Fibroblast of lung (primary cell): ENCODE results near the gene PRKAA1. TPM values are rescaled to one million over a fixed set of nuclear protein-coding genes. Genes with fewer than 3 reads are reported as not detected.

ENCODE experiments used
- DNase-seq, 2 donors: peaks; one replicate each; pipeline versions ENCODE4 v3.0.0 to v3.0.0-alpha.2; 2010; ENCODE audit warnings: low read depth in 2 of 2
- H2AFZ ChIP-seq: 2 replicates; pipeline ENCODE4 v1.5.1; 2012; ENCODE audit warnings: low read length, control low read depth, inconsistent platforms
- H3K27ac ChIP-seq: 2 replicates; pipeline ENCODE4 v1.5.1; 2011; ENCODE audit warnings: low read length, control low read depth; ENCODE audit not compliant: insufficient read depth
- H3K27me3 ChIP-seq: 2 replicates; pipeline ENCODE4 v1.5.1; 2011; ENCODE audit warnings: mild to moderate bottlenecking, low read length; ENCODE audit not compliant: control insufficient read depth, insufficient read depth
- H3K36me3 ChIP-seq: 2 replicates; pipeline ENCODE4 v1.5.1; 2011; ENCODE audit warnings: low read length; ENCODE audit not compliant: control insufficient read depth, insufficient read depth
- H3K4me1 ChIP-seq: 2 replicates; pipeline ENCODE4 v1.5.1; 2011; ENCODE audit warnings: low read length; ENCODE audit not compliant: control insufficient read depth, insufficient read depth; ENCODE audit errors: extremely low read depth
- H3K4me2 ChIP-seq: 2 replicates; pipeline ENCODE4 v1.5.1; 2011; ENCODE audit warnings: low read length, control low read depth; ENCODE audit not compliant: insufficient read depth; ENCODE audit errors: extremely low read depth
- H3K4me3 ChIP-seq, 4 experiments: fragments of 200-600 bp in 1 of 4; sonication (generic) in 1 of 4; replicated peaks in 1 of 4; 2 replicates each; pipeline ENCODE4 v1.5.1; 2011 to 2016; ENCODE audit warnings: low read length in 4 of 4, low read depth in 3 of 4, mild to moderate bottlenecking in 3 of 4, control low read depth in 2 of 4, inconsistent platforms in 1 of 4, mixed read lengths in 1 of 4; ENCODE audit not compliant: insufficient read depth in 1 of 4; ENCODE audit errors: control extremely low read depth in 1 of 4
- H3K79me2 ChIP-seq: 2 replicates; pipeline ENCODE4 v1.5.1; 2012; ENCODE audit warnings: mild to moderate bottlenecking, low read length, inconsistent platforms; ENCODE audit not compliant: control insufficient read depth, insufficient read depth
- H3K9ac ChIP-seq: 2 replicates; pipeline ENCODE4 v1.5.1; 2011; ENCODE audit warnings: mild to moderate bottlenecking, low read length, control low read depth; ENCODE audit not compliant: insufficient read depth
- H3K9me3 ChIP-seq: 2 replicates; pipeline ENCODE4 v1.5.1; 2012; ENCODE audit warnings: low read depth, low read length; ENCODE audit not compliant: control insufficient read depth, insufficient read depth
- H4K20me1 ChIP-seq: 2 replicates; pipeline ENCODE4 v1.5.1; 2011; ENCODE audit warnings: low read length; ENCODE audit not compliant: control insufficient read depth, insufficient read depth; ENCODE audit errors: extremely low read depth
- EZH2 ChIP-seq: IDR thresholded peaks from 2 replicates; pipeline ENCODE4 v1.5.1; 2012; ENCODE audit warnings: low read length, control low read depth, mild to moderate bottlenecking; ENCODE audit errors: missing control alignments
- polyA plus RNA-seq, 2 donors: library from polyadenylated mRNA; depleted of rRNA in 1 of 2; stranded (reverse) in 1 of 2; unstranded in 1 of 2; fragments of >200 nt; gene quantifications; 2 replicates each; pipeline ENCODE4 v1.2.1, GENCODE V29; 2011 to 2012; ENCODE audit warnings: missing spikeins in 1 of 2
- total RNA-seq: library from RNA; depleted of rRNA; stranded (reverse); fragments of >200 nt; gene quantifications from 2 replicates; pipeline ENCODE4 v1.2.1, GENCODE V29; 2014
- TF ChIP-seq, protein P1 (sequence below), 2 donors: IDR thresholded peaks in 1 of 2; conservative IDR thresholded peaks in 1 of 2; 1 replicate in 1 of 2; 2 replicates in 1 of 2; pipeline ENCODE4 v1.5.1; 2011 to 2012; ENCODE audit warnings: low read length in 2 of 2, control low read depth in 1 of 2, inconsistent platforms in 1 of 2, low read depth in 1 of 2, mild to moderate bottlenecking in 1 of 2

PRKAA1 gene
- total and polyA plus RNA-seq, 2 donors (not counting 1 experiment from before 2014, with no cell fraction given) = 106 to 107 TPM

DNA sequence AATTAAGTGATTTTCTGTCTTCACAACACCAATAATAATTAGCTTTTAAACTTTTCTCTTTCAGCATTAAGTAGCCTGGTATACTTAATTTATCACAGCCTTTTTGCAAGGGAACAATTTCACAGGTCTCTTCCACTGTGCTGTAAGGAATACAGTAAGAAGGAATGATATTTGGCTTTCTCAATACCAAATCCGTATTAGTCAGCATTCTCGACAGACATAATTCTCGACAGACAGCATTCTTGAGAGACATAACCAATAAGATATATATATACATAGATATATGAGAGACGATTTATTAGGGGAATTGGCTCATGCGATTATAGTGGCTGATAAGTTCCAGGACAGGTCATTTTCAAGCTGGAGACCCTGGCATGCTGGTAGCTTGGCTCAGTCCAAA is 18.0 kb downstream of the PRKAA1 start:
- no peak overlapping the region for H3K27ac ChIP-seq
- no peak overlapping the region for H3K4me2 ChIP-seq
- TF ChIP-seq, protein P1, sequence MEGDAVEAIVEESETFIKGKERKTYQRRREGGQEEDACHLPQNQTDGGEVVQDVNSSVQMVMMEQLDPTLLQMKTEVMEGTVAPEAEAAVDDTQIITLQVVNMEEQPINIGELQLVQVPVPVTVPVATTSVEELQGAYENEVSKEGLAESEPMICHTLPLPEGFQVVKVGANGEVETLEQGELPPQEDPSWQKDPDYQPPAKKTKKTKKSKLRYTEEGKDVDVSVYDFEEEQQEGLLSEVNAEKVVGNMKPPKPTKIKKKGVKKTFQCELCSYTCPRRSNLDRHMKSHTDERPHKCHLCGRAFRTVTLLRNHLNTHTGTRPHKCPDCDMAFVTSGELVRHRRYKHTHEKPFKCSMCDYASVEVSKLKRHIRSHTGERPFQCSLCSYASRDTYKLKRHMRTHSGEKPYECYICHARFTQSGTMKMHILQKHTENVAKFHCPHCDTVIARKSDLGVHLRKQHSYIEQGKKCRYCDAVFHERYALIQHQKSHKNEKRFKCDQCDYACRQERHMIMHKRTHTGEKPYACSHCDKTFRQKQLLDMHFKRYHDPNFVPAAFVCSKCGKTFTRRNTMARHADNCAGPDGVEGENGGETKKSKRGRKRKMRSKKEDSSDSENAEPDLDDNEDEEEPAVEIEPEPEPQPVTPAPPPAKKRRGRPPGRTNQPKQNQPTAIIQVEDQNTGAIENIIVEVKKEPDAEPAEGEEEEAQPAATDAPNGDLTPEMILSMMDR (conservative IDR thresholded peaks at IDR 0.05 in 1 of 2, IDR thresholded peaks at IDR 0.05 in 1 of 2; ENCODE audit: low read depth in 1 of 2, low read length in 2 of 2) = no peak
- no peak for TF ChIP-seq EZH2
- H3K79me2 ChIP-seq = peaks cover 88% of the 10 kb centered on the region
- no peak overlapping the region for H2AFZ ChIP-seq
- DNase-seq = no peak
- H3K4me1 ChIP-seq = peaks cover 6% of the 10 kb centered on the region
- peaks cover 3% of the 10 kb centered on the region for H4K20me1 ChIP-seq
- peaks cover 4% of the 10 kb centered on the region for H3K36me3 ChIP-seq
- no peak overlapping the region for H3K9ac ChIP-seq
- no peaks in the 10 kb centered on the region for H3K9me3 ChIP-seq
- H3K27me3 ChIP-seq = no peaks in the 10 kb centered on the region
- H3K4me3 ChIP-seq = no peak overlapping the region

DNA sequence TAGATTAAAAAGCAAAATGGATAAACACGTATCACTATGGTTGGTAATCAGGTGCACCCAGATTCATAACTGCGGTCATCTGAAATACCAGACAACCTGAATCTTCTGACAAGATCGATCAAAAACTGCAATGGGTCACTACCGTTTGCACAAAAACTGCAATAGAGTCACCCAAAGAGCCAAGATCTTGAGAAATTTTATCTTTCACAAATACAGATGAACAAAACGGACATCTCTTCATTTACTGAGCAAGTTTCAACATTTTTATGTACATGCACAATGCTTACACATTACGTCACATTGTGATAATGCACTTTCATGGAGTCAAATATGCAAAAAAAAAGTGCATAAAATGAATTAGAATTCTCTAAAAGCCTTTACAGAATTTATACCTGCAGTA is 18.6 kb downstream of the PRKAA1 start:
- H3K4me3 ChIP-seq = no peak overlapping the region
- H3K36me3 ChIP-seq = peaks cover 6% of the 10 kb centered on the region
- peaks cover 3% of the 10 kb centered on the region for H4K20me1 ChIP-seq
- H3K4me1 ChIP-seq = peaks cover 6% of the 10 kb centered on the region
- no peak for DNase-seq
- no peak overlapping the region for H3K27ac ChIP-seq
- H3K9ac ChIP-seq = no peak overlapping the region
- no peak overlapping the region for H3K4me2 ChIP-seq
- no peaks in the 10 kb centered on the region for H3K27me3 ChIP-seq
- no peak overlapping the region for H2AFZ ChIP-seq
- TF ChIP-seq, protein P1 (conservative IDR thresholded peaks at IDR 0.05 in 1 of 2, IDR thresholded peaks at IDR 0.05 in 1 of 2; ENCODE audit: low read depth in 1 of 2, low read length in 2 of 2) = no peak
- no peak for TF ChIP-seq EZH2
- H3K79me2 ChIP-seq = peaks cover 83% of the 10 kb centered on the region
- no peaks in the 10 kb centered on the region for H3K9me3 ChIP-seq

DNA sequence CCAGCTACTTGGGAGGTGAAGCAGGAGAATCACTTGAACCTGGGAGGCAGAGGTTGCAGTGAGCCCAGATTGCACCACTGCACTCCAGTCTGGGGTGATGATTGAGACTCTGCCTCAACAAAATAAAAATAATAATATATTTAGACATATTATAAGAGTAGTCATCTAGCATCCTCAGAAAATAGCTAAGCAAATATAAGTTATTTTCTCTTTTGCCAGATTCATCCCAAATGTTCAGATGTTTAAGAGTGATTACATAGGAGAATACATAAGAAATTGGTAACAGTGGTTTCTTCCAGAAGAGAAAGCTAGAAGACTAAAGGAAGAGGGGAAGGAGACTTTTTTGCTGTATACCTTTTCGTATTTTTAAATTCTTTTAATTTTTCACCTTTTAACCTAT is 20.0 kb downstream of the PRKAA1 start:
- Histone ChIP-seq H3K36me3 (peaks cover 6% of the 10 kb centered on the region), H3K4me3 (no peak overlapping the region), H3K27ac (no peak overlapping the region), H3K27me3 (no peaks in the 10 kb centered on the region), H3K9me3 (no peaks in the 10 kb centered on the region), H3K4me1 (peaks cover 6% of the 10 kb centered on the region), H2AFZ (no peak overlapping the region), H3K9ac (no peak overlapping the region), H4K20me1 (no peaks in the 10 kb centered on the region), H3K79me2 (peaks cover 72% of the 10 kb centered on the region), H3K4me2 (no peak overlapping the region)
- TF ChIP-seq, protein P1 (conservative IDR thresholded peaks at IDR 0.05 in 1 of 2, IDR thresholded peaks at IDR 0.05 in 1 of 2; ENCODE audit: low read depth in 1 of 2, low read length in 2 of 2) = no peak
- no peak for TF ChIP-seq EZH2
- DNase-seq = no peak
